ENCODE measurements around the gene MED12L.

DNA sequence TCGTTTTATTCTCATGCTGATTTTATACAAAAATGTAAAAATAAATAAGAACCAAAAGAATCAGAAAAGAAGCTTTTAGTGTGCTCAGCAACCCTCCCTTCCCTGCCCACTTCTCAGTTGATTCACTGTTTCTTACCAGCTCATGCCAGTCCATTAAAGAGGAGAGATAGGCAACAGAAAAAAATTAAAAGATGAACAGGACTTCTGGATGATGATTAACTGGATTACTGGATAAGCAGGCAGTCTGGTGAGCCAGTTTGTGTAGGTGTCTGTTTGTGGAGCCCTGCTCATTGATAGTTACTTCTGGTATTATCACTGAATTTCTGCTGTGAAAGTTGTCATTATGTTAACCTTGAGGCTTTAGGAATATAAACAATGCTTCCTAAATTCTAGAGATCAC is 132.7 kb downstream of the MED12L start:
- TF ChIP-seq TCF12 (IDR thresholded peaks at IDR 0.05) (no peak), RCOR1 (IDR thresholded peaks at IDR 0.05; ENCODE audit: low read length) (peak; percentile 8; the same call in 1 of the 2 replicates), NRF1 (IDR thresholded peaks at IDR 0.05; ENCODE audit: low read depth, low read length) (no peak), JUND (IDR thresholded peaks at IDR 0.05) (no peak), EP300 (IDR thresholded peaks at IDR 0.05; ENCODE audit: borderline replicate concordance in 1 of 2, low read depth in 1 of 2, low read length in 1 of 2) (peak in 1 of 2 experiments; percentile 53; a peak in 1 of 4 replicates), GATA2 (CRISPR knock-in tag; IDR thresholded peaks at IDR 0.05) (no peak)
- TF ChIP-seq, protein P1, sequence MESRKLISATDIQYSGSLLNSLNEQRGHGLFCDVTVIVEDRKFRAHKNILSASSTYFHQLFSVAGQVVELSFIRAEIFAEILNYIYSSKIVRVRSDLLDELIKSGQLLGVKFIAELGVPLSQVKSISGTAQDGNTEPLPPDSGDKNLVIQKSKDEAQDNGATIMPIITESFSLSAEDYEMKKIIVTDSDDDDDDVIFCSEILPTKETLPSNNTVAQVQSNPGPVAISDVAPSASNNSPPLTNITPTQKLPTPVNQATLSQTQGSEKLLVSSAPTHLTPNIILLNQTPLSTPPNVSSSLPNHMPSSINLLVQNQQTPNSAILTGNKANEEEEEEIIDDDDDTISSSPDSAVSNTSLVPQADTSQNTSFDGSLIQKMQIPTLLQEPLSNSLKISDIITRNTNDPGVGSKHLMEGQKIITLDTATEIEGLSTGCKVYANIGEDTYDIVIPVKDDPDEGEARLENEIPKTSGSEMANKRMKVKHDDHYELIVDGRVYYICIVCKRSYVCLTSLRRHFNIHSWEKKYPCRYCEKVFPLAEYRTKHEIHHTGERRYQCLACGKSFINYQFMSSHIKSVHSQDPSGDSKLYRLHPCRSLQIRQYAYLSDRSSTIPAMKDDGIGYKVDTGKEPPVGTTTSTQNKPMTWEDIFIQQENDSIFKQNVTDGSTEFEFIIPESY (IDR thresholded peaks at IDR 0.05; ENCODE audit: borderline replicate concordance, low read depth), result no peak
- TF ChIP-seq, protein P2, sequence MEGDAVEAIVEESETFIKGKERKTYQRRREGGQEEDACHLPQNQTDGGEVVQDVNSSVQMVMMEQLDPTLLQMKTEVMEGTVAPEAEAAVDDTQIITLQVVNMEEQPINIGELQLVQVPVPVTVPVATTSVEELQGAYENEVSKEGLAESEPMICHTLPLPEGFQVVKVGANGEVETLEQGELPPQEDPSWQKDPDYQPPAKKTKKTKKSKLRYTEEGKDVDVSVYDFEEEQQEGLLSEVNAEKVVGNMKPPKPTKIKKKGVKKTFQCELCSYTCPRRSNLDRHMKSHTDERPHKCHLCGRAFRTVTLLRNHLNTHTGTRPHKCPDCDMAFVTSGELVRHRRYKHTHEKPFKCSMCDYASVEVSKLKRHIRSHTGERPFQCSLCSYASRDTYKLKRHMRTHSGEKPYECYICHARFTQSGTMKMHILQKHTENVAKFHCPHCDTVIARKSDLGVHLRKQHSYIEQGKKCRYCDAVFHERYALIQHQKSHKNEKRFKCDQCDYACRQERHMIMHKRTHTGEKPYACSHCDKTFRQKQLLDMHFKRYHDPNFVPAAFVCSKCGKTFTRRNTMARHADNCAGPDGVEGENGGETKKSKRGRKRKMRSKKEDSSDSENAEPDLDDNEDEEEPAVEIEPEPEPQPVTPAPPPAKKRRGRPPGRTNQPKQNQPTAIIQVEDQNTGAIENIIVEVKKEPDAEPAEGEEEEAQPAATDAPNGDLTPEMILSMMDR (IDR thresholded peaks at IDR 0.05), result no peak

All from SK-N-SH (cell line).